HG03039 (cell line): ENCODE results near the gene RNF126.

Source experiments
- ATAC-seq: cut with Tn5 transposase; IDR thresholded peaks from one replicate; pipeline ENCODE4 v1.9.1; 2021; ENCODE audit warnings: mild to moderate bottlenecking, moderate library complexity; ENCODE audit not compliant: unreplicated experiment

Gene RNF126

GRCh38 chr19:648305-648704 is 14.7 kb downstream of the RNF126 start:
- ATAC-seq = no peak

GRCh38 chr19:647566-648284 is 15.3 kb downstream of the RNF126 start:
- ATAC-seq = no peak

- no peak for ATAC-seq
These were observed 16.0 kb downstream of the RNF126 start for GRCh38 chr19:646779-647565.

GRCh38 chr19:645912-646778 is 16.9 kb downstream of the RNF126 start:
- ATAC-seq = no peak

GRCh38 chr19:644789-645188 is 18.2 kb downstream of the RNF126 start:
- ATAC-seq = no peak

GRCh38 chr19:644363-644762 is 18.7 kb downstream of the RNF126 start:
- no peak for ATAC-seq

- no peak for ATAC-seq
These were observed 19.3 kb downstream of the RNF126 start for GRCh38 chr19:643736-644135.

- no peak for ATAC-seq
These were observed 20.0 kb downstream of the RNF126 start for GRCh38 chr19:642767-643727.

GRCh38 chr19:641702-642101 is 21.3 kb downstream of the RNF126 start:
- ATAC-seq = no peak

GRCh38 chr19:640606-641189 is 22.3 kb downstream of the RNF126 start:
- ATAC-seq = no peak

GRCh38 chr19:640161-640558 is 22.9 kb downstream of the RNF126 start:
- ATAC-seq = no peak

GRCh38 chr19:639253-640160 is 23.5 kb downstream of the RNF126 start, which contains the start of gene FGF22:
TSS of gene FGF22 (plus strand) at chr19:639879. CDS start at chr19:639926, 47 bp downstream.
- ATAC-seq = peak; percentile 51

- ATAC-seq = no peak
These were observed 24.1 kb downstream of the RNF126 start for GRCh38 chr19:638906-639252.

GRCh38 chr19:634975-635652 is 27.9 kb downstream of the RNF126 start:
- no peak for ATAC-seq

GRCh38 chr19:633786-634639 is 29.0 kb downstream of the RNF126 start:
- ATAC-seq = no peak

GRCh38 chr19:633068-633785 is 29.8 kb downstream of the RNF126 start, which contains the start of gene POLRMT:
TSS of gene POLRMT (minus strand) at chr19:633537. CDS start at chr19:633512, 25 bp downstream.
- ATAC-seq = peak; percentile 80
